Endodermal cell (in vitro differentiated cells): ENCODE results near the gene NUCKS1. TPM values are rescaled to one million over a fixed set of nuclear protein-coding genes. Genes with fewer than 3 reads are reported as not detected.

ENCODE experiments used
- DNase-seq: peaks from one replicate; pipeline ENCODE4 v3.0.0-alpha.2; 2017
- H3K27ac ChIP-seq: 2 replicates; pipeline ENCODE4 v1.5.1; 2013; ENCODE audit warnings: mild to moderate bottlenecking, low read depth, low read length, moderate library complexity
- H3K27me3 ChIP-seq: 2 replicates; pipeline ENCODE4 v1.6.1; 2013; ENCODE audit warnings: mild to moderate bottlenecking, low read length, moderate library complexity; ENCODE audit not compliant: insufficient read depth, control insufficient read depth, poor library complexity, severe bottlenecking
- H3K36me3 ChIP-seq: 2 replicates; pipeline ENCODE4 v1.7.0; 2013; ENCODE audit warnings: mild to moderate bottlenecking, low read length, moderate library complexity; ENCODE audit not compliant: control insufficient read depth, insufficient read depth
- H3K4me1 ChIP-seq: one replicate; pipeline ENCODE4 v1.7.0; 2013; ENCODE audit warnings: low read length; ENCODE audit not compliant: control insufficient read depth, insufficient read depth
- H3K4me3 ChIP-seq: 2 replicates; pipeline ENCODE4 v1.5.1; 2013; ENCODE audit warnings: mild to moderate bottlenecking, low read length, moderate library complexity
- H3K9ac ChIP-seq: 2 replicates; pipeline ENCODE4 v1.6.1; 2013; ENCODE audit warnings: mild to moderate bottlenecking, low read length, moderate library complexity; ENCODE audit not compliant: poor library complexity, severe bottlenecking; ENCODE audit errors: extremely low read depth
- H3K9me3 ChIP-seq: 2 replicates; pipeline ENCODE4 v1.6.1; 2013; ENCODE audit warnings: mild to moderate bottlenecking, low read length, moderate library complexity; ENCODE audit not compliant: control insufficient read depth
- H3K27ac Mint-ChIP-seq: 2 replicates; pipeline ENCODE4 v1.8.0; 2020; ENCODE audit warnings: mixed read lengths
- H3K27me3 Mint-ChIP-seq: 2 replicates; pipeline ENCODE4 v1.8.0; 2021; ENCODE audit warnings: mild to moderate bottlenecking, mixed read lengths; ENCODE audit not compliant: insufficient read depth
- H3K36me3 Mint-ChIP-seq: 2 replicates; pipeline ENCODE4 v1.8.0; 2020; ENCODE audit warnings: low read depth, mixed read lengths
- H3K4me1 Mint-ChIP-seq: 2 replicates; pipeline ENCODE4 v1.8.0; 2020; ENCODE audit warnings: mixed read lengths
- H3K4me3 Mint-ChIP-seq: 2 replicates; pipeline ENCODE4 v1.8.0; 2020; ENCODE audit warnings: mild to moderate bottlenecking, moderate library complexity, mixed read lengths
- H3K9me3 Mint-ChIP-seq: 2 replicates; pipeline ENCODE4 v1.8.0; 2020; ENCODE audit warnings: mild to moderate bottlenecking, mixed read lengths
- WGBS, 2 experiments: methylation state at CpG; one replicate each; pipeline versions ENCODE4 v1.1.5 to v1.1.7; 2013; ENCODE audit warnings: missing lambda C conversion rate in 2 of 2, mixed read lengths in 1 of 2; ENCODE audit not compliant: insufficient coverage in 1 of 2, insufficient read length in 1 of 2; 5-methylcytosine and 5-hydroxymethylcytosine counted together
- total RNA-seq, 2 donors: library from RNA; stranded (reverse); fragmentation: NEBNext Ultra II Directional in 1 of 2; extraction: Animal tissue kit (Norgen Biotek cat#: 25700) in 1 of 2; gene quantifications; 2 replicates in 1 of 2; 3 replicates in 1 of 2; pipeline ENCODE4 v1.2.1, GENCODE V29; 2021
- TF ChIP-seq, protein P1 (sequence below): fragments of 200-600 bp; sonication (generic); conservative IDR thresholded peaks from 2 replicates; pipeline ENCODE4 v1.5.0; 2021; ENCODE audit warnings: antibody characterized with exemption, mild to moderate bottlenecking

NUCKS1 gene
- total RNA-seq, 2 donors from 2014 or later, result 380 to 532 TPM

GRCh38 chr1:205710201-205711062, 39.5 kb downstream of the NUCKS1 start:
- no peaks in the 10 kb centered on the region for H3K9me3 Mint-ChIP-seq
- WGBS, 2 experiments, result 88% methylated on average over 1 of the region's 1 CpG; no CpG with 5 or more reads in 1 of the 2 experiments
- no peak overlapping the region for H3K4me3 Mint-ChIP-seq
- Histone ChIP-seq H3K27ac (no peak overlapping the region), H3K36me3 (peaks cover 69% of the 10 kb centered on the region), H3K9me3 (no peaks in the 10 kb centered on the region), H3K4me3 (no peak overlapping the region), H3K4me1 (peaks cover 16% of the 10 kb centered on the region), H3K9ac (no peak overlapping the region), H3K27me3 (no peaks in the 10 kb centered on the region)
- H3K36me3 Mint-ChIP-seq, result peaks cover 16% of the 10 kb centered on the region
- H3K4me1 Mint-ChIP-seq, result peaks cover 34% of the 10 kb centered on the region
- no peak overlapping the region for H3K27ac Mint-ChIP-seq
- TF ChIP-seq, protein P1, sequence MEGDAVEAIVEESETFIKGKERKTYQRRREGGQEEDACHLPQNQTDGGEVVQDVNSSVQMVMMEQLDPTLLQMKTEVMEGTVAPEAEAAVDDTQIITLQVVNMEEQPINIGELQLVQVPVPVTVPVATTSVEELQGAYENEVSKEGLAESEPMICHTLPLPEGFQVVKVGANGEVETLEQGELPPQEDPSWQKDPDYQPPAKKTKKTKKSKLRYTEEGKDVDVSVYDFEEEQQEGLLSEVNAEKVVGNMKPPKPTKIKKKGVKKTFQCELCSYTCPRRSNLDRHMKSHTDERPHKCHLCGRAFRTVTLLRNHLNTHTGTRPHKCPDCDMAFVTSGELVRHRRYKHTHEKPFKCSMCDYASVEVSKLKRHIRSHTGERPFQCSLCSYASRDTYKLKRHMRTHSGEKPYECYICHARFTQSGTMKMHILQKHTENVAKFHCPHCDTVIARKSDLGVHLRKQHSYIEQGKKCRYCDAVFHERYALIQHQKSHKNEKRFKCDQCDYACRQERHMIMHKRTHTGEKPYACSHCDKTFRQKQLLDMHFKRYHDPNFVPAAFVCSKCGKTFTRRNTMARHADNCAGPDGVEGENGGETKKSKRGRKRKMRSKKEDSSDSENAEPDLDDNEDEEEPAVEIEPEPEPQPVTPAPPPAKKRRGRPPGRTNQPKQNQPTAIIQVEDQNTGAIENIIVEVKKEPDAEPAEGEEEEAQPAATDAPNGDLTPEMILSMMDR, result no peak
- no peak for DNase-seq
- no peaks in the 10 kb centered on the region for H3K27me3 Mint-ChIP-seq

DNA sequence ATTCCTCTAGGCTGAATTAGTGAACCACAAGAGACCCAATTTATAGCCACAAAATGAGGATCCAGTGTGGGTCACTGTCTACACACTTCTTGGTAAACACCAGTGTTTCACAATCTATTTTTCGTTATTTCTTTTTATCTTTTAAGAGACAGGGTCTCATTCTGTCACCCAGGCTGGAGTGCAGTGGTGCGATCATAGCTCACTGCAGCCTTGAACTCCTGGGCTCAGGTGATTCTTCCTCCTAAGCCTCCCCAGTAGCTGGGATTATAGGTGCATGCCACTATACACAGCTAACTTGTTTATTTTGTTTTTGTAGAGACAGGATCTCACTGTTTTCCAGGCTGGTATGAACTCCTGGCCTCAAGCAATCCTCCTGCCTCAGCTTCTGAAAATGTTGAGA, 40.3 kb downstream of the NUCKS1 start:
- no peak overlapping the region for H3K27ac ChIP-seq
- Mint-ChIP-seq H3K27ac (no peak overlapping the region), H3K36me3 (peaks cover 17% of the 10 kb centered on the region), H3K4me1 (peaks cover 26% of the 10 kb centered on the region), H3K9me3 (no peaks in the 10 kb centered on the region), H3K4me3 (no peak overlapping the region), H3K27me3 (no peaks in the 10 kb centered on the region)
- H3K36me3 ChIP-seq, result peaks cover 69% of the 10 kb centered on the region
- H3K27me3 ChIP-seq, result no peaks in the 10 kb centered on the region
- 85 to 92% methylated on average over 2 of the region's 2 CpGs for WGBS, 2 experiments
- no peak overlapping the region for H3K9ac ChIP-seq
- H3K9me3 ChIP-seq, result no peaks in the 10 kb centered on the region
- H3K4me1 ChIP-seq, result peaks cover 16% of the 10 kb centered on the region
- no peak overlapping the region for H3K4me3 ChIP-seq
- TF ChIP-seq, protein P1, result no peak
- no peak for DNase-seq

- Histone ChIP-seq H3K9me3 (no peaks in the 10 kb centered on the region), H3K4me1 (peaks cover 16% of the 10 kb centered on the region), H3K4me3 (no peak overlapping the region), H3K9ac (no peak overlapping the region), H3K27me3 (no peaks in the 10 kb centered on the region), H3K27ac (no peak overlapping the region), H3K36me3 (peaks cover 68% of the 10 kb centered on the region)
- no peak for DNase-seq
- H3K9me3 Mint-ChIP-seq, result no peaks in the 10 kb centered on the region
- TF ChIP-seq, protein P1, result no peak
- peaks cover 18% of the 10 kb centered on the region for H3K36me3 Mint-ChIP-seq
- peaks cover 24% of the 10 kb centered on the region for H3K4me1 Mint-ChIP-seq
- no peak overlapping the region for H3K4me3 Mint-ChIP-seq
- no peaks in the 10 kb centered on the region for H3K27me3 Mint-ChIP-seq
- 100% methylated on average over 1 to 2 of the region's 4 CpGs for WGBS, 2 experiments
- H3K27ac Mint-ChIP-seq, result no peak overlapping the region
These were observed 41.0 kb downstream of the NUCKS1 start for GRCh38 chr1:205709059-205709398.
